Adrenal gland (tissue), 12 donors: ENCODE data around the gene MXRA8. TPM values are rescaled to one million over a fixed set of nuclear protein-coding genes. Genes with fewer than 3 reads are reported as not detected.

ENCODE experiments used
- DNase-seq, 7 donors: peaks; one replicate each; pipeline ENCODE4 v3.0.0-alpha.2; 2019 to 2020
- H3K27ac ChIP-seq, 5 donors: fragments of 200-600 bp; sonication (generic) in 4 of 5; 1 replicate in 3 of 5; 2 replicates in 2 of 5; pipeline versions ENCODE4 v1.5.1 to v1.8.0; 2016 to 2020; ENCODE audit warnings: mild to moderate bottlenecking in 1 of 5
- H3K27me3 ChIP-seq: fragments of 200-600 bp; 2 replicates; pipeline ENCODE4 v1.8.0; 2021
- H3K36me3 ChIP-seq, 2 donors: fragments of 200-600 bp; replicated peaks in 1 of 2; 1 replicate in 1 of 2; 2 replicates in 1 of 2; pipeline versions ENCODE4 v1.5.1 to v1.8.0; 2018 to 2022
- H3K4me1 ChIP-seq, 2 donors: fragments of 200-600 bp; replicated peaks in 1 of 2; 1 replicate in 1 of 2; 2 replicates in 1 of 2; pipeline versions ENCODE4 v1.5.1 to v1.8.0; 2018 to 2021
- H3K4me3 ChIP-seq, 4 donors: fragments of 200-600 bp; sonication (generic) in 3 of 4; one replicate each; pipeline ENCODE4 v1.5.1; 2016 to 2018
- H3K9me3 ChIP-seq, 3 donors: fragments of 200-600 bp; sonication (generic) in 1 of 3; replicated peaks in 1 of 3; 1 replicate in 2 of 3; 2 replicates in 1 of 3; pipeline versions ENCODE4 v1.5.1 to v1.8.0; 2016 to 2021
- POLR2A ChIP-seq, 2 donors: fragments of 450-650 bp; IDR thresholded peaks; one replicate each; pipeline ENCODE4 v1.6.1; 2017; ENCODE audit warnings: antibody characterized with exemption in 2 of 2, mild to moderate bottlenecking in 2 of 2, moderate library complexity in 1 of 2
- WGBS, 4 donors: extraction: QIAGEN DNeasy Blood & Tissue Kit in 2 of 4; methylation state at CpG; one replicate each; pipeline versions ENCODE4 v1.1.5 to v1.1.7; 2013 to 2017; 5-methylcytosine and 5-hydroxymethylcytosine counted together
- intact Hi-C, 2 donors: fragments of 100-400 bp; cut with DNase I; formaldehyde crosslinking; loops; one replicate each; pipeline versions ENCODE4 v1.14.1 to v1.15.0; 2022 to 2023
- polyA plus RNA-seq, 3 donors: library from polyadenylated mRNA; stranded (reverse); fragments of 200-250 nt in 2 of 3; fragments of 350-450 nt in 1 of 3; fragmentation: Illumina TruSeq in 1 of 3; extraction: RNeasy Lipid Tissue Mini Kit (QIAGEN cat#74804) in 1 of 3; gene quantifications; one replicate each; pipeline ENCODE4 v1.2.3, GENCODE V29; 2013 to 2014
- total RNA-seq, 9 donors: library from RNA; depleted of rRNA in 4 of 9; stranded (reverse); fragments of >200 nt in 4 of 9; fragments of 120-200 nt in 1 of 9; fragmentation: NEBNext Ultra II Directional in 1 of 9; extraction: Animal tissue kit (Norgen Biotek cat#: 25700) in 1 of 9; gene quantifications; one replicate each; pipeline versions ENCODE4 v1.1.0 to v1.2.4, GENCODE V29; 2013 to 2023
- TF ChIP-seq, protein P1 (sequence below), 6 experiments: fragments of 450-650 bp in 4 of 6; fragments of 200-600 bp in 2 of 6; sonication (generic) in 1 of 6; IDR thresholded peaks; 1 replicate in 5 of 6; 2 replicates in 1 of 6; pipeline versions ENCODE4 v1.5.1 to v1.8.0; 2016 to 2021; ENCODE audit warnings: antibody characterized with exemption in 6 of 6, mild to moderate bottlenecking in 2 of 6, moderate library complexity in 1 of 6
- donor health status: healthy with polysubstance abuse.
- donor health status: Bipolar disorder and iron deficiency.
- donor health status: DM: yes; HTN: yes; CAD: no.
- donor health status: DM: no; HTN: no; CAD: no.
- donor health status: DM: no; HTN: no; CAD: no.
- donor health status: DM: yes; HTN: yes; CAD: no.

The MXRA8 gene
- total and polyA plus RNA-seq, 12 donors = 8.4 to 104 (median 46.6) TPM

DNA sequence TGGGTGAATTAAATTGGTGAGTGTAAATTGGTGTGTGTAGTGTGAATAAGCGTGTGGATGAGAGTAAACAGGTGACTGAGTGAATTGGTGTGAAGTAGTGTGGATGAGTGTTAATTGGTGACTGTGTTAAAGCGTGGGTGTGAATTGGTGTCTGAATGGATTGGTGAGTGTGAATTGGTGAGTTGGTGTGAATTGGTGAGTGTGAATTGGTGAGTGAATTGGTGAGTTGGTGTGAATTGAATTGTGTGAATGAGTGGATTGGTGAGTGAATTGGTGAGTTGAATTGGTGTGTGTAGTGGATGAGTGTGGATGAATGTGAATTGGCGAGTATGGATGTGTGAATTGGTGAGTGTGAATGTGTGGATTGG is 8.3 kb upstream of the MXRA8 start:
- no peaks in the 10 kb centered on the region for H3K27me3 ChIP-seq
- H3K4me1 ChIP-seq = peaks cover 0 to 1% of the 10 kb centered on the region in 2 donors
- no peaks in the 10 kb centered on the region for H3K36me3 ChIP-seq
- intact Hi-C loops = no loop called here
- H3K9me3 ChIP-seq = no peaks in the 10 kb centered on the region
- no peak overlapping the region for H3K4me3 ChIP-seq
- no peak for TF ChIP-seq POLR2A (IDR thresholded peaks at IDR 0.05)
- TF ChIP-seq, protein P1, sequence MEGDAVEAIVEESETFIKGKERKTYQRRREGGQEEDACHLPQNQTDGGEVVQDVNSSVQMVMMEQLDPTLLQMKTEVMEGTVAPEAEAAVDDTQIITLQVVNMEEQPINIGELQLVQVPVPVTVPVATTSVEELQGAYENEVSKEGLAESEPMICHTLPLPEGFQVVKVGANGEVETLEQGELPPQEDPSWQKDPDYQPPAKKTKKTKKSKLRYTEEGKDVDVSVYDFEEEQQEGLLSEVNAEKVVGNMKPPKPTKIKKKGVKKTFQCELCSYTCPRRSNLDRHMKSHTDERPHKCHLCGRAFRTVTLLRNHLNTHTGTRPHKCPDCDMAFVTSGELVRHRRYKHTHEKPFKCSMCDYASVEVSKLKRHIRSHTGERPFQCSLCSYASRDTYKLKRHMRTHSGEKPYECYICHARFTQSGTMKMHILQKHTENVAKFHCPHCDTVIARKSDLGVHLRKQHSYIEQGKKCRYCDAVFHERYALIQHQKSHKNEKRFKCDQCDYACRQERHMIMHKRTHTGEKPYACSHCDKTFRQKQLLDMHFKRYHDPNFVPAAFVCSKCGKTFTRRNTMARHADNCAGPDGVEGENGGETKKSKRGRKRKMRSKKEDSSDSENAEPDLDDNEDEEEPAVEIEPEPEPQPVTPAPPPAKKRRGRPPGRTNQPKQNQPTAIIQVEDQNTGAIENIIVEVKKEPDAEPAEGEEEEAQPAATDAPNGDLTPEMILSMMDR (IDR thresholded peaks at IDR 0.05) = no peak
- WGBS, 4 donors = 91 to 96% (median 94%) methylated on average over 3 of the region's 3 CpGs
- no peak overlapping the region for H3K27ac ChIP-seq
- DNase-seq = no peak

DNA sequence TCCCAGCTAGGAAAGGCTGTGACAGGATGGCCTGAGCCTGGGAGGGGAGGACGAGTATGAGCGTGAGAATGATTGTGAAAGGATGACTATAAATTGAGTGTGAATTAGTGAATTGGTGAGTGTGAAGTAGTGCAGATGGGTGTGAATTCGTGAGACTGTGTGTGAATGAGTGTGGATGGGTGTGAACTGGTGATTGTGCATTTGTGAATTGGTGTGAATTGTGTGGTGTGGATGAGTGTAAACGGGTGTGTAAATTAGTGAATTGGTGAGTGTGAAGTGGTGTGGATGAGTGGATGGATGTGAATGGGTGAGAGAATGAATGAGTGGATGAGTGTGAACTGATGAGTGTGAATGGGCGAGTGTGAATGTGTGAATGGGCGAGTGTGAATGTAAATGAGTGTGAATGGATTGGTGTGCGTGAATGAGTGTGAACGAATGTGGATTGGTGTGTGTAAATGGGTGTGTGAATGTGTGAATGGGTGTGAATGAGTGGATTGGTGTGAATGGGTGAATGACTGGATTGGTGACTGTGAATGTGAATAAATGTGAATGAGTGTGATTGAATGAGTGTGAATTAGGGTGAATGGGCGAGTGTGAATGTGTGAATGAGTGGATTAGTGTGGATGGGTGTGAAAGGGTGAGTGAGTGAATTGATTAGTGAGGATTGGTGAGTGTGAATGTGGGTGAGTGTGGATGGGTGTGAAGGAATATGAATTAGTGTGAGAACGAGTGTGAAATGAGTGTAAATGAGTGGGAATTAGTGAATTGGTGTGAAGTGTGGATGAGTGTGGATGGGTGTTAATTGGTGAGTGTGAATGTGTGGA is 7.7 kb upstream of the MXRA8 start:
- WGBS, 4 donors = 71 to 78% (median 73%) methylated on average over 10 of the region's 10 CpGs
- Histone ChIP-seq H3K36me3 (no peaks in the 10 kb centered on the region), H3K4me3 (no peak overlapping the region), H3K4me1 (no peaks in the 10 kb centered on the region), H3K27ac (no peak overlapping the region), H3K9me3 (no peaks in the 10 kb centered on the region), H3K27me3 (no peaks in the 10 kb centered on the region)
- intact Hi-C loops = no loop called here
- DNase-seq = no peak
- TF ChIP-seq, protein P1 (IDR thresholded peaks at IDR 0.05) = no peak
- no peak for TF ChIP-seq POLR2A (IDR thresholded peaks at IDR 0.05)

DNA sequence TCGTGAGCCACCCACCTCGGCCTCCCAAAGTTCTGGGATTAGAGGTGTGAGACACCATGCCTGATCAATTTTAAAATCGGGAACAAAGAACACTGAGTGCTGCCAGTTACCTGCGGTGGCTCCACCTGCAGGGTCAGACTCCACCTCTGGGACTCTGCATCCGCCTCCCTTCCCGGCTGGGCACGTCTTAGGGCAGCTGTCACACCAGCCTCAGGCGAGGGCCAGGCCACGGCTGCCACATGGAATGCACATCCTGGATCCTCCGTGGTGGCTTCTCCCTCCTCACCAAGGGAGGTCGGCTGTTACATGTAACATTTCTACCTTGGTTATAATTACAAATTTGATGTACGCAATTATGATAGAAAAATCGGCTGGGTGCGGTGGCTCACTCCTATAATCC is 5.9 kb upstream of the MXRA8 start:
- intact Hi-C loops = no loop called here
- H3K9me3 ChIP-seq = no peaks in the 10 kb centered on the region
- H3K27ac ChIP-seq = no peak overlapping the region
- 77 to 83% (median 80%) methylated on average over 7 to 14 of the region's 14 CpGs for WGBS, 4 donors
- H3K27me3 ChIP-seq = no peaks in the 10 kb centered on the region
- H3K36me3 ChIP-seq = no peaks in the 10 kb centered on the region
- no peak overlapping the region for H3K4me3 ChIP-seq
- H3K4me1 ChIP-seq = no peaks in the 10 kb centered on the region
- DNase-seq = no peak
- TF ChIP-seq, protein P1 (IDR thresholded peaks at IDR 0.05) = no peak
- TF ChIP-seq POLR2A (IDR thresholded peaks at IDR 0.05) = no peak

DNA sequence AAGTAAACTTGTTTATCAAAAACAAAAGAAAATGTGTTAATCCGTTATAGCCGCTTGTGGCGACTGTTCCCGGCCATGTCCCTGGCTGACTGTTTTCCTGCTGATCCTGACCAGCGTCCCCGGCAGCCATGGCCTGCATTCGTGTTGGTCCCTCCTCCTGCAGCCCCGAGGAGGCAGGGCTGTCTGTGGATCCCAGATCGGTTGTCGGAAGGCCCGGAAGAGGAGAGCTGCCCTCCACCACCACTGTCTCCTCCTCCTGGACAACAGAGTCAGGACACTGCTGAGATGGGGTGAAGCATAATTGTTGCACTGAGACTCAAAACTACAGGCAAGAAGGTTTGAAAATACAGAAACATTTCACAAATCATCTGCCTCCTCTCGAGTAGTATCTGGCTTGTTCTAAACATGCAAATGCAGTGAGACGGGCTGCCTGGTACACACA is 3.6 kb upstream of the MXRA8 start:
- H3K4me3 ChIP-seq = no peak overlapping the region
- H3K9me3 ChIP-seq = no peaks in the 10 kb centered on the region
- WGBS, 4 donors = 13 to 18% (median 14%) methylated on average over 13 of the region's 13 CpGs
- intact Hi-C loops = no loop called here
- H3K4me1 ChIP-seq = no peaks in the 10 kb centered on the region
- no peaks in the 10 kb centered on the region for H3K27me3 ChIP-seq
- no peak for TF ChIP-seq POLR2A (IDR thresholded peaks at IDR 0.05)
- TF ChIP-seq, protein P1 (IDR thresholded peaks at IDR 0.05) = peak in 1 of 6 experiments; percentile 18
- no peaks in the 10 kb centered on the region for H3K36me3 ChIP-seq
- peak overlapping the region in 2 of 5 donors; percentile 50 to 87 for H3K27ac ChIP-seq
- DNase-seq = peak in 5 of 7 donors; percentile 31 to 63 (median 57)
